HG03342 (cell line): ENCODE measurements around the gene B3GNT3.

Experiments
- ATAC-seq: cut with Tn5 transposase; IDR thresholded peaks from one replicate; pipeline ENCODE4 v1.9.1; 2021; ENCODE audit warnings: mild to moderate bottlenecking, moderate library complexity; ENCODE audit not compliant: unreplicated experiment

B3GNT3 gene

GRCh38 chr19:17832443-17833208 lies 37.7 kb downstream of the B3GNT3 start:
- no peak for ATAC-seq

- no peak for ATAC-seq
These were observed 39.6 kb downstream of the B3GNT3 start for GRCh38 chr19:17834350-17835181.

- no peak for ATAC-seq
These were observed 40.5 kb downstream of the B3GNT3 start for GRCh38 chr19:17835182-17836006.

GRCh38 chr19:17836530-17836929 lies 41.6 kb downstream of the B3GNT3 start:
- ATAC-seq, result no peak

GRCh38 chr19:17837972-17838371 lies 43.0 kb downstream of the B3GNT3 start:
- ATAC-seq, result no peak

- ATAC-seq, result no peak
These were observed 45.1 kb downstream of the B3GNT3 start for GRCh38 chr19:17840019-17840418.

- ATAC-seq, result no peak
These were observed 46.5 kb downstream of the B3GNT3 start for GRCh38 chr19:17841371-17841809.

GRCh38 chr19:17841810-17842662 lies 47.1 kb downstream of the B3GNT3 start:
- ATAC-seq, result no peak

GRCh38 chr19:17842663-17843291 lies 47.8 kb downstream of the B3GNT3 start:
- ATAC-seq, result no peak

GRCh38 chr19:17843292-17843827 lies 48.4 kb downstream of the B3GNT3 start:
- no peak for ATAC-seq

- ATAC-seq, result no peak
These were observed 49.1 kb downstream of the B3GNT3 start for GRCh38 chr19:17843908-17844490.

GRCh38 chr19:17846146-17846545 lies 51.2 kb downstream of the B3GNT3 start:
- no peak for ATAC-seq

- peak; percentile 56 for ATAC-seq
These were observed 52.8 kb downstream of the B3GNT3 start, which contains the start of gene JAK3 for GRCh38 chr19:17847538-17848366. JAK3 (minus strand) TSS chr19:17847982; CDS start chr19:17844417, 3,565 bp downstream.

- ATAC-seq, result no peak
These were observed 53.8 kb downstream of the B3GNT3 start for GRCh38 chr19:17848595-17849292.

- ATAC-seq, result no peak
These were observed 59.1 kb downstream of the B3GNT3 start for GRCh38 chr19:17854061-17854460.

GRCh38 chr19:17855280-17856152 lies 60.6 kb downstream of the B3GNT3 start:
- no peak for ATAC-seq
